T-helper 1 cell (primary cell): ENCODE results near the gene GAGE10.

Source experiments
- DNase-seq, 5 donors: peaks; one replicate each; pipeline ENCODE4 v3.0.0-alpha.2; 2012 to 2020
- total RNA-seq, 4 donors: gene quantifications; one replicate each; lab custom pipeline; 2026; lab: John Stamatoyannopoulos, UW

GAGE10 gene, protein sequence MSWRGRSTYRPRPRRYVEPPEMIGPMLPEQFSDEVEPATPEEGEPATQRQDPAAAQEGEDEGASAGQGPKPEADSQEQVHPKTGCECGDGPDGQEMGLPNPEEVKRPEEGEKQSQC
- total RNA-seq: 0 reads per million in 4 donors

DNA sequence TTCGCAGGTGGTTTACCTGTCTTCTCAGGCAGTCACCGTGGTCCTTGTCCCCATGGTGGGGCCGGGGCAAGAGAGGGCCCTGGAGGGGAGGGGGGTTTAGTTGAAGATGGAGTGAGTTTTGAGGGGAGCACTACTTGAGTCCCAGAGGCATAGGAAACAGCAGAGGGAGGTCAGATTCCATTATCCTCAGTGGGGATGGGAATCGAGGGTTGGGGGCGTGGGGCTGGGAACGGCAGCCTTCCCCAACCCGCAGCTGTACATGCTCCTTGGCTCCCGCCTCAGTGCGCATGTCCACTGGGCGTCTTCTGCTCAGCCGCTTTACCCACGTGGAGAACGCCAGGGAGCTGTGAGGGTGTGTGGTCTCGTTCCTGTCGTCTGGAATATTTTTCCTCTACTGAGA is at the start of gene GAGE10:
Gene GAGE10 (plus strand): TSS at position 301 of the 400 bp plus-strand sequence. CDS start 1,214 bp downstream, outside the sequence.
- no peak for DNase-seq

DNA sequence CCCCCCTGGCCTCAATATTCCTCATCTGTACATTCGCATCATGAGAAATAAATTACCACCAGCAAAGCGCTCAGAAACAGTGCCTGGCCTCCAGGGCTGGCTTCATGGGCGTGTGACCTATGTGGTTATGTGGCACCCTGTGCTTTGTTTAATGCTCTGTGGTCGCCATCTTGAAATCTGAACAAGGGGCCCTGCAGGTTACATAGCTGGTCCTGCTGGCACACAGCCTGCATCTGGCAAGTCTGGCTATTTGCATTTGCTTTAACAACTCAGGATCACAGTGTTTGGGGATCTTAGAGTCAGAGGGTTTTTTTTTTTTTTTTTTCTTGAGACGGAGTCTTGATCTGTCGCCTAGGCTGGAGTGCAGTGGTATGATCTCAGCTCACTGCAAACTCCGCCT is 48.8 kb upstream of the GAGE10 start:
- no peak for DNase-seq

DNA sequence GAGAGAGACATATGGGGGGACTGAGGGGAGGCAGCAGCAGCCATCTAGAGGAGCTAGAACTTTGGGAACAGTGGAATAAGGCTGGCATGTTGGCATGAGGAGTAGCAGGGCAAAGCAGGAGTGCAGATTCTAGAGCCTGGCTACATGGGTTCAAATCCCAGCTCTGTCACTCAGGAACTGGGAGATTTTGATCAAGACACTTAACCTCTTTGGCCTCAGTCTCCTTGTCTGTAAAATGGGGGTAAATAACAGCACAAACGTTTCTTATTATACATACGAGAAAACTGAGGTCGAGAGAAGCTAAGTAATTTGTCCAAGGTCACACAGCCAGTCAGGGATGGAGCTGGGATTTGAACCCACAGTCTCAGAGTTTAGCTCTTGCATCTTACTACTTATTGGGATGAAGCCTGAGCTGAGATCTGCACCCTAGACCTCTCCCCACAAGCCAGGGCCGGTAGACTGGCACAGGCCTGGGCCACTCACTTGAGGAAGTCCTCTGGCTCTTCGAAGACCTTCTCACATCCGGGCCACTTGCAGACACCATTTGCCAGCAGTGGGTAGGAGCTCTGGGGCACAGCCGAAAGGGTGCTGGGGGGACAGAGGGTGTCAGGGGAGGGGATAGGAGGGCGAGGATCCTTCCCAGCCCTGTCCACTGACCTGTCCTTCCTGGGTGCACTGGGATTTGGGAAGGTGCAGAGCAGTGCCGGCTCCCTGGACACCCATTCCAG is 47.0 kb upstream of the GAGE10 start:
- DNase-seq: no peak

DNA sequence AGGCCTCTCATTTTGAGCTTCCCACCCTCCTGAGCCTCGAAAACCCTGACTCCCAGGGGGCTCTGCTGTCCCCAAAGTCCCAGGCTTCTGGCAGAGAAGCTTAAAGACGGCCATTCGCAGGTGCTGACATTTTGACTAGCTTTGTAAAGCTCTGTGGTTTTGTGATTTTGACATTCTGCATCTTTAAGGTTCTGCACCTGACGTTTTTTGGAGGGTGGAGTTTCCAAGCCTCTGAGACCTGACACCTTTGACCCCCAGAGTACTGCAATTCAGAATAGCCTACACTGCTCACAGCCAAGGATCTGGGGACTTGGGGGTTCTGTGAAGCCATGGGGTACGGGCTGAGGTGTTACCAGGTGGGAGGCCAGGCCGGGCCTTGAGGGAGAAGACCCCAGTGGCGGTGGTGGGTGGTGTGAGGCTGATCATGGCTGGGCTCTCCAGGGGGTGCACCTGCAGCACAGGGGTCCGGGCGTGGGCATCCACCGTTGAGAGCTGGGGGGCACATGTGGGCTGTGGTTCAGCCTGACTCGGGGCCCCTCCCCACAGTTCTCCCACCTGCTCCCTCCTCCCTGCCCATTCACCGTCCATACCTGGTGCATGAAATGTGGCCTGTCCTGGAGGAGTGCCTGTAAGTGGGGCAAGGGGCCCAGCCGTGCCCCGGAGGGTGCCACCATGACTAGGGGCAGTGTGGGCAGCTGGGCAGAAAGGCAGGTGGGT is 46.2 kb upstream of the GAGE10 start:
- no peak for DNase-seq

DNA sequence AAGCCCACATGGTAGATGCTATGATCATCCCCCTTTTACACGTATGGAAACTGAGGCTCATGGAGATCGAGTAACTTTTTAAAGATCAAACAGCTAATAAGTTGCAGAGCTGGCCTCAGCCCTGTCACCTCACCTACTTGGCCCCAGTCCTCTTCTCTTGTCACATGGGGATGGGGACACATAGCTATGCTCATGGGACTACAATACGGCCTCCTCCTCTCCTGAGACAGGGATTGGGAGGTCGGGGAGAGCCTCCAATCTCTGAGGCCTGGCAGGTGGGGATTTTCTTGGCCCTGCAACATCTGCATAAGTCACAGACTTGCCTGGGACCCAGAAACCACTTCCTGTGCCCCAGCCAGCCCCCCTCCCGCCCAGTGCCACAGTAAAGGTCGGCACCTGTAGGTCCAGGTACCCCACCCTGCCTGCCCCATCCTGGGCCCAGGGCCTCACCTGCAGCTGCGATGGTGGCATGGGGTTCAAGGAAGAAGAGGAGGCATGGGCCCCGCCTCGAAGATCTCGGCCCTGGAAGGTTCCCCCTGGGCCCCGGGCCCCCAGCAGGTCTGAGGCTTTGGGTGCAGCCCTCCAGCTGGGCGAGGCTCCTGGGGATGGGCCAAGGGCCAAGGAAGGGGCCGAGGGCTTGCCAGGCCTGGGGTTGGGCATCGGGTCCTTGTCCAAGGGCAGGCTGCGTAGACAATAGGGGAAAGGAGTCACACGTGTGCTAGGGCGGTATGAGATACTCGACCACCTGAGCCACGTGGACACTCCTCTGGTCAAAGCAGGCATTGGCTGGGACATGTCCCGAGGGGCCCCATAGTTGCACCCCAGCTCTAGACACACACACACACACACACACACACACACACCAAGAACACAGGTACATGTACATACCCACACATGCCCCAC is 45.3 kb upstream of the GAGE10 start:
- DNase-seq: no peak

DNA sequence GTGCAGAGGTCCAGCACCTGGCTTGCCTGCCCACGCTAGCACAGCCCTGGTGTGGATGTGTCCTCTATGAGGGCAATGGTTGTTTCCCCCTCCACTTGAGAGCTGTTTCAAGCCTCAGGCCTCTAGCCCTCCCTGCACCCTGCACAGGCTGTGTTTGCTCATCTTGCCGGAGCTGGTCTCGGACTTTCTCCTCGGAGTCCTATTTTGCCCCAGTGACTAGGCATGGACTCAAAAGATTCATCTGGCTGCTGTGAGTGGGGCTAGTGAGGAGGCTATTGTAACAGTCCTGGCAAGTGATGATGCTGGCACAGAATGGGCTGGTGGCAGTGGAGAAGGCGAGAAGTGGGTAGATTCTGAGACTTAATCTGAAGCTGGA is 44.7 kb upstream of the GAGE10 start:
- no peak for DNase-seq

DNA sequence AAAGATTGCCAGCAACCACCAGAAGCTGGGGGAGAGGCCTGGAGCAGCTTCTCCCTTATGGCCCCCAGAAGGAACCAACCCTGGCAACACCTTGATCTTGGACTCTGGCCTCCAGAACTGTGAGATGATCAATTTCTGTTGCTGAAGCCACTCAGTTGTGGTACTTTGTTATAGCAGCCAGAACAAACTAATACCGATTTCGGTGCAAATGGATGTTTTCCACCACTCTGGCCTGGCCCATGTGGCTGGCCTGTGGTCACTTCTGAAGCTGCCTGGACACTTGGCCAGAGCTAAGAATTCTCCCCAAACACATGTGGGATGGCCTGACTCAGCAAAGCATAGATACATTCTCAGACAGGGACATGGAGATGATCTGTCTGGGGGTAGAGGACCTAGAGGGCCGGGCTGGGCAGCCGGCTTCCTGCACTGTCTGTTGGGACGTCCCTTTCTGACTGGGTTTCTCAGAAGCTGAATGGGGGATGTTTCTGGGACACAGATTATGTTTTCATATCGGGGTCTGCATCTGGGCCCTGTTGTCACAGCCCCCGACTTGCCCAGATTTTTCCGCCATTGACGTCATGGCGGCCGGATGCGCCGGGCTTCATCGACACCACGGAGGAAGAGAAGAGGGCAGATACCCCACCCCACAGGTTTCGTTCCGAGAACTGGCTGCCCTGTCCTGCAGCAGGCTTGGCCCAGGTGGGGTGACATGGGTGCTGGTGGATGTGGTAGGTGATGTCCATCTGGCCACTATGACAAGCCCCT is 43.0 kb upstream of the GAGE10 start:
- DNase-seq: no peak

DNA sequence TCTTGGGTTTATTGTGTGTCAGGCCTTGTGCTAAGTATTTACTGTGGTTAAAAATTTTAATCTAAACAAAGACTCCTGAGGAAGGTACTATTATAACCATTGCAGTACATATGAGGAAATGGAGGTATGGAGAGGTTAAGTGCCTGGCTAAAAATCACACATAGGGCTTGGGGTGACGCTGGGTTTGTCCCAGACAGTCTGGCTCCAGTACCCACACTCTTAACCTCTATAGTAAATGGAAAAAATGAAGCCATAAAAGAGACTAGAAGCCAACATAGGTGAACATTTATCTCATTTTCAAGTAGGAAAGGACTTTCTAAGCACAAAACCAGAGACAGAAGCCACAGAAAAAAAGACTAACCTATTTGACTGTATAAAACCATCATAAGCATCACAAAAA is 40.8 kb upstream of the GAGE10 start:
- no peak for DNase-seq

DNA sequence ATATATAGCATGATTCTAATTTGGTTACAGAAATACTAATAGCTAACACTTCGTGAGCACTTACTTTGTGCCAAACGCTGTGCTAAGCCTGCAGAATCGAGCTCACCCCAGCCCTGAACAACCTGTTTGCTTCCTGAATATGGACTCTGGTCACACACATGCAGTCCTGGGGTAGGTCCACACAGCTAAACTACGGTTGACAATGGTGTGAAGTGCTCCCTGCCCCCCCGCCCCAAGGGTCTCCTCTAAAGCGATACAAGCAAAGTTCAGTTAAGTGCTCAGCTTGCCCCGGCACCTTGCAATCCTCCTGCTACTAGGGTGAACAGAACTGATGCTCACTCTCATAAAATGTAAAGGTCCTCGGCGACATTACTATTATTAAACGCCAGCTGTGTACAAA is 39.8 kb upstream of the GAGE10 start:
- no peak for DNase-seq

DNA sequence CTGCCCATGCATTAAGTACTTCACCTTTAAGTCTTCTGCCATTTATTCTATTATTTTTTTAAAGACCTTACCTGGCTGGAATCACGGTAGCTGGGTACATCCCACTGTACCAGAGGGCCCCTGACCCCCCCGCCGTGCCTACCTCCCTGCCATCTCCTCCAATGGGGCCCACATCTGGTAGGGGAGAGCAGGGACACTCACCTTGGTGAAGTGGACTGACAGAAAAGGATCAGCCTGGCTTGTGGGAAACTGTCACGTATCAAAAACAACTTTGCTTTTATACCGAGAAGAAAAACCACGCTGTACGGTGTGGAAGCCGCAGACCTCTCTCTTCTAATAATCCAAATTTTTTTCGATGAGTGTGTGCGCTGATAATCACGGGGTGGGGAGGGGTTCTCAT is 39.0 kb upstream of the GAGE10 start, which contains the start of gene FOXP3:
Gene FOXP3 (minus strand): TSS at position 251 of the 400 bp plus-strand sequence. CDS start 6,205 bp downstream, outside the sequence.
- DNase-seq: no peak

DNA sequence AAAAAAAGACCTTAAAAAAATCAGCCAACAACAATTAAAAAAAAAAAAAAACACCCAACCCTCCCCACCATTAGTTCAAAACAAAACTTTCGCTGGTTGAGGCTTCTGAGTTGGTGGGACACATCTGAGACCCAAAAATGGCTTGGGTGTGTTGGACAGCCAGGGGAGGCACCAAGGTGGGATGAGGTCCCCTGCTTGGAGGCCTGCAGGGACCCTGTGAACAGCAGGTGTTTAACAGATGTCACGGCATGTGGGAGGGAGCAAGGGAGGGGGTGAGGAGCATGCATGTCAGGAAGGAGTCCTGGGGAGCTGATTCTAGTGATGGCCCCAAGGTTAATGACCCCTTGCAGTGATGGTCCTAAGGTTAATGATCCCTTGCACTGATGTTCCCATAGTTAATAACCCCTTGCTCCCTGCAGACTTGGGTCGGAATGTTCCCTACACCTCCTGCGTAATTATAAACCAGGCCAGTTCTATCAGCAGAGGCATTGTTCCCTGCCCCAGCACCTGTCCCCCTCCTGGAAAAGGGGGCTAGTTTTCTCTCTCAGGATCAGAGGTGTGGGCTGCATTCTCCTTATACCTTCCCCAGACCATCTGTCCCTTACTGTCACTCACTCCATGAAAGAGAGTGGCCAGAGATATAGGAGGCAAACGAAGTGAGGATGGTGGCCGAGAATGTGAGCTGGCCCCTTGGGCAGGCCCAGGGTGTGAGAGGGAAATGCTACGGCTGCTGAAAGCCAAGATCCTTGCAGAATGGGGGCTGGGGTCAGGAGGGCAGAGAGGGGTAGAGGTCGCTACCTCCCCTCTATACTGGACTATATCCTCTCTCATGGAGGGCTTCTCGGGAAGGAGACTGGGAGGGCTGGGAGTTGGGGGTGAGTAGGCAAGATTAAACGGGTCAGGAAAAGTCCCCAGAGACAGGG is 36.7 kb upstream of the GAGE10 start:
- no peak for DNase-seq

DNA sequence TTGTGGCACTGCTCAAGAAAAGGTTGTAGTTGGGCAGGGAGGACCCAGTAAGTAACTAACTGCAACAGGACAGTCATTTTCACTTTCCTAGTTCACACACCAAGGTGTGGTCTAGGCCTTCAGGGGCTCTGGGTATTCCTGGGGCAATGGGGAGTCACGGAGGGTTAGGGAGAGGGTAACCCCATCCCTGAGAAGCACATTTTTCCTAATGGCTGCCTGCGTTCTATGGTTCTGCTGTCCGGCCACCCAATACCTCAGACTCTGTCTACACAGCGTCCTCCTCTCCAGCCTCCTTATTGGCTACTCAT is 34.8 kb upstream of the GAGE10 start:
- DNase-seq: no peak

DNA sequence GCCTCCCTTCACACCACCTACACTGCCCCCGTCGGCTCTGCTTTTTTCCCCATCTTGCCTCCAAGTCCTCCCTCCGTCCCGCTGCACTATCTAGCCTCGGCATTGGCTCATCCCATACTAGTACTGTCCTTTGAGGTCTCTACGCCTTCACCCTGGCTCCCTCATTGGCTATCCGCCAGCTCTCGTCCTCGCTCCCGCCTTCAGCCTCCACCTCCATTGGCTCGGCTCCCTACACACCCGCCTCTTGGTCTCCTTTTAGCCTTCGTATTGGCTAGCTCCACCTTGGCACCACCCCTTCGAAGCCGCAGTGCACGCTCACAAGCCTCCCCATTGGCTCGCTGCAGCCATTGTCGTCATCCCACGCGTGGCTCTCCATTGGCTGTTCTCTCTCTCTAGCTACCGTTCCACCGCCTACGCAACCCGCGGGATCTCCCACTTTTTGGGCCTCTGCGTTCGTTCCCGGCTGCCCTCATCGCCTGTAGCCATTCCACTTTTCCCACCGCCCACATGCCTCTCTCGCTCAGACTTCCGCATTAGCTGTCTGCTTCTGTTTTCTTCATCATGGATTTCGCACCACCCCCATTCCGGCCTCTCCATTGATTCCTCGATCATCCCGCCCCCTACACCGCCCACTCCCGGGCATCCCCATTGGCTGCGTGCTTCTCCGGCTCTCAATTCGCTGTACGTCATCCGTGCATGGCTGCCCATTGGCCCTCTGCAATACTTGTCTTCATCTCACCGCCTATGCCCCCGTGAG is 34.3 kb upstream of the GAGE10 start:
- peak; percentile 87 to 98 (median 91) for DNase-seq

DNA sequence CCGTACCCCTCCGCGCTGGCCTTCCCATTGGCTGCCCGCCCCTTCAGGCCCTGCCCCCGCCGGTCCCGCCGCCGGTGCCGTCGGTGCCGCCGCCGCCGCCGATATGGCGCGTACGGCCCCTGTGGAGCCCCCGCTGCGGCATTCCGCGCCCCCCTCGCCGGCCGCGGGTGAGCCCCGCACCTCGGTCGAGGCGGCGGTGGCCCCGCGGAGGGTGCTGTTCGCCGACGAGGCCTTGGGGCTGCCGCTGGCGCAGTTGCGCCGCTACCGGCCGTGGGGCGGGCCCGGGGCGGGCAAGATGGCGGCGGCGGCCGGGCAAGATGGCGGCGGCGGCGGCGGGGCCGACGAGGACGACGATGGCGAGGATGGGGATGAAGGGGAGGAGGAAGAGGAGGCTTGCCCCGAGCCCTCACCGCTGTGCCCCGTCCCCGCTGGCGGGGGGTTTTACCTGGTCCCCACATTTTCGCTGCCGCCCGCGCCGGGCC is 33.6 kb upstream of the GAGE10 start, which contains the start of gene PPP1R3F:
Gene PPP1R3F (plus strand): TSS at position 27 of the 482 bp plus-strand sequence. CDS start 77 bp downstream, at position 104.
- DNase-seq: peak in 2 of 5 donors; percentile 14 to 17

DNA sequence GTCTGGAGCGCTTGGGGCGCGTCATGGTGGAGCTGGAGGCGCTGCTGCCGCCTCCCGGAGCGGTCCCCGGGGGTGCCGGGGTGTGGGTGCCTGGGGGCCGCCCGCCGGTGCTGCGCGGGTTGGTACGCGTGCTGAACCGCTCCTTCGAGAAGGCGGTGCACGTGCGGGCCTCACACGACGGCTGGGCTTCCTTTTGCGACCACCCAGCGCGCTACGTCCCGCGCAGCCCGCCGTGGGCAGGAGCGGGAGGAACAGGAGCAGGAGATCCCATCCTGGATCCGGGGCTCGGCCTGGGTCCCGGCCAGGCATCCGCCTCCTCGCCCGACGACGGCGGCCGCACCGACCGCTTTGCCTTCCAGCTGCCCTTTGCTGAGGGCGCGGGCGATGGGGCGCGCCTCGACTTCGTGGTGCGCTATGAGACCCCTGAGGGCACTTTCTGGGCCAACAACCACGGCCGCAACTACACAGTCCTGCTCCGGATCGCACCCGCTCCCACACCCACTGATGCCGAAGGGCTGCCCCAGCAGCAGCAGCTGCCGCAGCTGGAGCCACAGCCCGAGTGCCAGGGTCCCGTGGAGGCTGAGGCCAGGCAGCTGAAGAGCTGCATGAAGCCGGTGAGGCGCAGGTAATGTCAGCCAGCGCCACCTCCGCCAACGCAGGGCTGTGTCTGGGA is 33.1 kb upstream of the GAGE10 start:
- DNase-seq: no peak

DNA sequence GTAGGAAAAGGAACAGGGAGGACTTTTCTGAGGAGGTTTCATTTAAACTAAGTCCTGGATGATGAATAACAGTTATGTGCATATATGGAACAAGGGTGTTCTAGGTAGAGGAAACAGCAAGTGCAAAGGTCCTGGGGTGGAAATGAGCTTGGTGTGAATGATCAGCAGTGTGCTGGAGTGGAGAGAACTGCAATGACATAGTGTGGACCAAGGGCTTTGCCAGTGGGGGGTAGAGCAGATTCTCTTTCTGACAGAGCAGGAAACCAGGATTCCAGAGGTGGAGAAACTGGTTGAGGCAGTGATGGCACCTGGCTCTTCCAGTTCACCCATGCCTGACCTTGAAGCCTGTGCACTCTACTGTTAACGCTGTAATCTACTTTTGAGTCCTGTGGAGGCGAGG is 32.1 kb upstream of the GAGE10 start:
- DNase-seq: peak in 1 of 5 donors; percentile 14

DNA sequence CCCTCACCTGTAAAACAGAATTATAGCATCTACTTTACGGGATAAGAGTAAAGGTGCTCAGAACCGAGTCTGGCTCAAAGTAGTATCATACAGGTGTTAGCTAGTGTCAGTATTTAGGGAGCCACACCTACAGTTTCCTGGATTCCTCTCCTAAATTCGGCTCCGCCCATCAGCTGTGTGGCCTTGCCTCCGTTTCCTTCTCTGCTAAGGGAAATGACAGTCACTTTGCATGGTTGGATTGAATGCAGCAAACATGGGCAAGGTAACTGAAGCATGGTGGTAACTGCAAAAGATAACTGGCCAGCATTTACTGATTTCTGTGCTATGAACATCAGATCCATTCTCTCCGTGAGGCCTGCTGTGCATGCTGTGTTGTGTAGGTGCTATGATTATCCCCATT is 31.0 kb upstream of the GAGE10 start:
- DNase-seq: peak in 2 of 5 donors; percentile 17 to 49

DNA sequence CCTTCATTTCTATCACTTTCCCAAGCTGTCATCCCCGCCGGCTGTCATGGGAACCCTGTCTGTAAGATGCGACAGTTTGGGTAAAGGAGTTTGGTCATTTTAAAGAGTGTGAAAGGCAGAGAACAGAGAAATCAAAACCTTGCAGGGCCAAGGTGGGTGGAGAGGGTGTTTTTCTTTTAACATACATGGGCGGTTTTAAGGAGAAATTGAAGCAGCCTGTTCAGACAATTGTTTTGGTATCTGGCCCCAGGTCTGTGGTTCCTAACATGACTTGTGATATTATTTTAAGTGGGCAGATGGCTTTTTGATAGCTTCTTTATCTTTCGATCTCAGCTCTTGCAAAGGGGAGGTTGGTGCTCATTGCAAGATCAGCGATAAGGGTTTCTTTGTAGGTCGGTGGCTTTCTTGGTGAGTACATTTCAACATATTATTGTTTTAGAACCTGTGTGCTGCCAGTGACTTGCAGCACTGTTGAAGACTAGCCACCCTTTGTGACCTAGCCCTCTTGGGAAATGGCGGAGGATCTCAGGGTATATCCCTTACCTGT is 30.2 kb upstream of the GAGE10 start:
- peak in 3 of 5 donors; percentile 17 to 85 (median 18) for DNase-seq

DNA sequence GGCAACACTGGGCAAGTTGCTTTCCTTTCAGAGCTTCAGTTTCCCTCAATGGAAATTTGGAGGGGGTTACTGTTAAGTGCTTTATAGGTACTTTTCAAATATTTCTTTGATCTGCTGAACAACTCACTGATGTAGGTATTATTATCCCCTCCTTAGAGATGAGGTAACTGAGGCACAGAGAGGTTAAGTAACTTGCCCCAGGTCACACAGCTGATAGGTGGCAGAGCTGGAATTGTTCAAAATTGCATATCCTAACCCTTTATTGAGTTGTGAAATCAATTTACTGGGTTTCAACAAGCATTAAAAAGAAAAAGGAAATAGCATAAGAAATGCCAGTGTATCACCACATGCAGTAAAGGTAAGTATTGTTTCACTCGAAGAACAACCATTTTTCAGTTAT is 27.2 kb upstream of the GAGE10 start:
- DNase-seq: no peak
